Pancreas (tissue), 10 donors: ENCODE data around the gene ENHO. TPM values are rescaled to one million over a fixed set of nuclear protein-coding genes. Genes with fewer than 3 reads are reported as not detected.

Source experiments
- ATAC-seq, 4 donors: fragments of 200-7000 bp; cut with Tn5 transposase; one replicate each; pipeline versions ENCODE4 v1.8.0 to v1.9.1; 2020; ENCODE audit warnings: mild to moderate bottlenecking in 4 of 4, moderate library complexity in 4 of 4
- DNase-seq, 6 donors: peaks; one replicate each; pipeline ENCODE4 v3.0.0-alpha.2; 2020
- FAIRE-seq: peaks from 2 replicates; lab custom pipeline; 2012; peaks lifted over from hg19 to GRCh38; lab: Jason Lieb, UNC
- H3K27ac ChIP-seq, 4 donors: fragments of 200-600 bp; sonication (generic); 1 replicate in 3 of 4; 2 replicates in 1 of 4; pipeline versions ENCODE4 v1.5.0 to v1.8.0; 2020
- H3K27me3 ChIP-seq, 4 donors: fragments of 200-600 bp; one replicate each; pipeline ENCODE4 v1.8.0; 2021
- H3K36me3 ChIP-seq, 3 donors: fragments of 200-600 bp; sonication (generic) in 1 of 3; one replicate each; pipeline versions ENCODE4 v1.5.0 to v1.8.0; 2020 to 2021
- H3K4me1 ChIP-seq, 3 donors: fragments of 200-600 bp; one replicate each; pipeline ENCODE4 v1.8.0; 2021
- H3K4me3 ChIP-seq, 4 donors: fragments of 200-600 bp; sonication (generic) in 2 of 4; one replicate each; pipeline versions ENCODE4 v1.5.0 to v1.8.0; 2020 to 2021
- H3K9me3 ChIP-seq, 4 donors: fragments of 200-600 bp; one replicate each; pipeline ENCODE4 v1.8.0; 2021
- WGBS, 2 donors: extraction: QIAGEN DNeasy Blood & Tissue Kit; methylation state at CpG; one replicate each; pipeline ENCODE4 v1.1.7; 2013; 5-methylcytosine and 5-hydroxymethylcytosine counted together
- intact Hi-C, 3 donors: fragments of 100-400 bp; cut with DNase I; formaldehyde crosslinking; loops; one replicate each; pipeline versions ENCODE4 v1.11.1 to v1.14.2; 2022
- polyA plus RNA-seq, 2 donors: library from polyadenylated mRNA; stranded (reverse); fragments of 200-250 nt; gene quantifications; one replicate each; pipeline ENCODE4 v1.2.3, GENCODE V29; 2013
- total RNA-seq, 6 donors: library from RNA; stranded (reverse); fragmentation: NEBNext Ultra II Directional in 4 of 6; extraction: Animal tissue kit (Norgen Biotek cat#: 25700) in 4 of 6; gene quantifications; one replicate each; pipeline versions ENCODE4 v1.2.1 to v1.2.4, GENCODE V29; 2021 to 2023
- TF ChIP-seq, protein P1 (sequence below), 4 donors: fragments of 200-600 bp; sonication (generic) in 3 of 4; IDR thresholded peaks; one replicate each; pipeline versions ENCODE4 v1.5.0 to v1.8.0; 2021; ENCODE audit warnings: antibody characterized with exemption in 4 of 4
- donor health status: healthy with polysubstance abuse.
- donor health status: DM: no; HTN: no; CAD: no; lungs with moderate emphysema.
- donor health status: DM: no; HTN: no; CAD: no.
- donor health status: control.
- donor health status: control.
- donor health status: Bipolar disorder and iron deficiency.
- donor health status: DM: yes; HTN: yes; CAD: no.
- donor health status: DM: no; HTN: no; CAD: no.
- donor health status: DM: no; HTN: no; CAD: no.
- donor health status: DM: yes; HTN: yes; CAD: no.

Gene ENHO
- total and polyA plus RNA-seq, 8 donors: 0.24 to 4.3 (median 0.67) TPM

DNA sequence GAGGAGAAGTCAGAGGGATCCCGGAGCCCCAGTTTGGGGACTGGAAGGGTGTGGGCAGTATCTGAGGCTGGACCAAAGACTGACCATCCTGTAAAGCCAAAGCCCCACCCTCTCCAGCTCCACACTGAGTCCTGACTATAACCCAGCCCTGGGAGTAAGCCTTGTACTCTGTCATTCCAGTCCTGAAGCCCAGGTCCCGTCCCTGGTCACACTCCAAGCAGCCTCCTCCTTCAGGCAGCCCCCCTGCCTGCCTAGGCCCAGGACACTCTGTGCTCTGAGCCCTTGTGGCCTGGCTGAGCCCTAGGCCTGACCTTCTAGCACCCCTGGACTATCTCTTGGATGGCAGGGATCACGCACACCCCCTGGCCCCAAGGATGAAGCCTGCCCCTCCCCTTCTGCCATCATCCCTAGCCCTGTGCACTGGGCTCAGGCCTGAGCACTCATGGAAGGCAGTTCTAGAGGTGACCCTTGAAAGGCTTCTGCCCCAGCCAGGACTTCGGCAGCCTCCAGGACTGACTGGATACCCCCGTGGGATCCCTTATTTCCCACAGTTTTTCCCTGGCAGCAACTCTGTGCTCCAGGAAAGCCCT, 28.0 kb upstream of the ENHO start:
- peak in 2 of 6 donors; percentile 36 to 43 for DNase-seq
- WGBS, 2 donors: 77 to 79% methylated on average over 5 of the region's 5 CpGs
- Histone ChIP-seq H3K4me3 (no peak overlapping the region), H3K36me3 (no peaks in the 10 kb centered on the region), H3K27ac (no peak overlapping the region), H3K27me3 (no peaks in the 10 kb centered on the region), H3K9me3 (no peaks in the 10 kb centered on the region), H3K4me1 (no peaks in the 10 kb centered on the region)
- TF ChIP-seq, protein P1, sequence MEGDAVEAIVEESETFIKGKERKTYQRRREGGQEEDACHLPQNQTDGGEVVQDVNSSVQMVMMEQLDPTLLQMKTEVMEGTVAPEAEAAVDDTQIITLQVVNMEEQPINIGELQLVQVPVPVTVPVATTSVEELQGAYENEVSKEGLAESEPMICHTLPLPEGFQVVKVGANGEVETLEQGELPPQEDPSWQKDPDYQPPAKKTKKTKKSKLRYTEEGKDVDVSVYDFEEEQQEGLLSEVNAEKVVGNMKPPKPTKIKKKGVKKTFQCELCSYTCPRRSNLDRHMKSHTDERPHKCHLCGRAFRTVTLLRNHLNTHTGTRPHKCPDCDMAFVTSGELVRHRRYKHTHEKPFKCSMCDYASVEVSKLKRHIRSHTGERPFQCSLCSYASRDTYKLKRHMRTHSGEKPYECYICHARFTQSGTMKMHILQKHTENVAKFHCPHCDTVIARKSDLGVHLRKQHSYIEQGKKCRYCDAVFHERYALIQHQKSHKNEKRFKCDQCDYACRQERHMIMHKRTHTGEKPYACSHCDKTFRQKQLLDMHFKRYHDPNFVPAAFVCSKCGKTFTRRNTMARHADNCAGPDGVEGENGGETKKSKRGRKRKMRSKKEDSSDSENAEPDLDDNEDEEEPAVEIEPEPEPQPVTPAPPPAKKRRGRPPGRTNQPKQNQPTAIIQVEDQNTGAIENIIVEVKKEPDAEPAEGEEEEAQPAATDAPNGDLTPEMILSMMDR (IDR thresholded peaks at IDR 0.05): no peak
- intact Hi-C loops: loop anchor here in 1 of 3 donors (5.0 kb wide), 1 partner anchor 42 kb away; no protein-coding TSS in a partner anchor
- FAIRE-seq: no peak
- no peak for ATAC-seq

DNA sequence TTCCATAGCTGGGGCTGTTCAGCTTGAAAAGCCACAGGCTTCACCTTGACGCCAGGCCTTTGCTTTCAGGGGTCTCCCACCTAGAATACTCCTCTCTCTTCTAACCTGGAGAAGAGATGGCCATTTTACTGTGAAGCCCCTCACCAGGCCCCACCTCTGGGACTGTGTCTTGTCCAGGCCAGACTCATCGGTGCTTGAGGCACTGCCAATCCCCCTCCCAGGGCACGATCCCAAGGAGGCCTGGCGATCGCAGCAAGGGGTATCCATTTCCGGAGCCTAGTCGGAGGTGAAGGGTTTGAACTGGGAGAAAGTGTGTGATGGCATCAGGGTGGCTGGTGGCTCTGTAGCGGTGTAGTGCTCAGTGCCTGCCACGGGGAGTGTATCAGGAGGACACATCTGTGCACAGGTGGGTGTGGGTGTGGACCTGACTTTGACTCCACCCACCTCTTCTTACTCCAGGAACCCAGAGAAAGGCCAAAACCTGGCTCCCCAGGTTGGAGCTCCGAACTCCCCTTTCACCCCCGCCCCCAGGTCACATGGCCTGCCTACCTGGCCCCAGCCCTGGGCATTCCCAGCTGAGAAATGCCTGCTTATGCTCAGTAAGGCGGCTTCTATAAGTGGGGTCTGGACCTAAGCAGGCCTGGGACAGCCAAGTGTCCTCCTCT, 27.4 kb upstream of the ENHO start:
- TF ChIP-seq, protein P1 (IDR thresholded peaks at IDR 0.05): no peak
- no peak overlapping the region for H3K4me3 ChIP-seq
- intact Hi-C loops: loop anchor here in 1 of 3 donors (5.0 kb wide), 1 partner anchor 42 kb away; no protein-coding TSS in a partner anchor
- no peaks in the 10 kb centered on the region for H3K9me3 ChIP-seq
- H3K27me3 ChIP-seq: no peaks in the 10 kb centered on the region
- H3K27ac ChIP-seq: no peak overlapping the region
- no peak for ATAC-seq
- H3K4me1 ChIP-seq: no peaks in the 10 kb centered on the region
- DNase-seq: peak in 2 of 6 donors; percentile 33 to 49
- H3K36me3 ChIP-seq: no peaks in the 10 kb centered on the region
- FAIRE-seq: no peak
- 84 to 91% methylated on average over 12 of the region's 12 CpGs for WGBS, 2 donors

DNA sequence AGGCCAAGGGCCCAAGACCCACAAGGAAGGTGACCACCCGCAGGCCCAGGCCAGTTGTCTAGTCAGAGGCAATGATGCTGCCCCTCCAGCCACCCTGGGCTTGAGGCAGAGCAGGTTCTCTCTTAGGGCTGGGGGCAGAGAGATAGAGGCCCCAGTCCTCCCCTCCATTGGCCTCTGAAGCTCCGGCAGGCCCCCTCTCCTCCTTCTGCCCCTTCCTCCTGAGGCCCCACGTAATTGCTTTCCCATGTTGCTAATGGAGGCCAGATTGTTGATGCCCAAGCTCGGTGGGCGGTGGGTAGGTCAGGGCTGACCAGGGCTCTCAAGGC, 26.6 kb upstream of the ENHO start:
- H3K4me1 ChIP-seq: no peaks in the 10 kb centered on the region
- TF ChIP-seq, protein P1 (IDR thresholded peaks at IDR 0.05): no peak
- FAIRE-seq (no peak), DNase-seq (peak in 2 of 6 donors; percentile 30 to 36), ATAC-seq (no peak)
- no peak overlapping the region for H3K4me3 ChIP-seq
- H3K36me3 ChIP-seq: no peaks in the 10 kb centered on the region
- H3K27ac ChIP-seq: no peak overlapping the region
- intact Hi-C loops: loop anchor here in 2 of 3 donors (10.0 kb wide), 2 partner anchors 45 to 105 kb away; no protein-coding TSS in a partner anchor
- 89 to 93% methylated on average over 4 to 5 of the region's 5 CpGs for WGBS, 2 donors
- no peaks in the 10 kb centered on the region for H3K9me3 ChIP-seq
- no peaks in the 10 kb centered on the region for H3K27me3 ChIP-seq

GRCh38 chr9:34547960-34548611, 25.3 kb upstream of the ENHO start:
- Histone ChIP-seq H3K27me3 (no peaks in the 10 kb centered on the region), H3K27ac (no peak overlapping the region), H3K4me1 (no peaks in the 10 kb centered on the region), H3K36me3 (no peaks in the 10 kb centered on the region), H3K9me3 (no peaks in the 10 kb centered on the region), H3K4me3 (no peak overlapping the region)
- intact Hi-C loops: loop anchor here in 2 of 3 donors (10.0 kb wide), 2 partner anchors 47 to 103 kb away; no protein-coding TSS in a partner anchor
- FAIRE-seq (no peak), DNase-seq (peak; percentile 73 to 93 (median 87)), ATAC-seq (peak; percentile 96 to 98 (median 98))
- WGBS, 2 donors: 6 to 11% methylated on average over 13 of the region's 13 CpGs
- TF ChIP-seq, protein P1 (IDR thresholded peaks at IDR 0.05): peak; percentile 72 to 81 (median 77)
